NCI-H1694 treated with DMSO at 0.1 percent for 48 hours (cell line): ENCODE results near the gene RCC1.
"Not testable (repeated sequence)": the region's sequence is repeated elsewhere in the genome, so short reads cannot be mapped to it uniquely, and the experiment has no call there.

Experiments used
- DNase-seq: peaks from one replicate; lab custom pipeline; 2025; lab: John Stamatoyannopoulos, UW

Gene RCC1

DNA sequence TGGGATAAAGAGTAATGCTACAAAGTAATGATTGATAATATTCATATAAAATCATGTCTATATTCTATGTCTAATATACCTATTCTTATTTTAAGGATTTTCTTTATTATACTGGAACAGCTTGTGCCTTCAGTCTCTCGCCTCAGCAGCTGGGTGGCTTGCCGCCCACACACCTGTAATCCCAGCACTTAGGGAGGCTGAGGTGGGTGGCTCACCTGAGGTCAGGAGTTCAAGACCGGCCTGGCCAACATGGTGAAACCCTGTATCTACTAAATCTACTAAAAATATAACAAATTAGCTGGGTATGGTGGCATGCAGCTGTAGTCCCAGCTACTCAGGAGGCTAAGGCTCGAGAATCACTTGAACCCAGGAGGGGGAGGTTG lies 39.4 kb downstream of the RCC1 start:
- DNase-seq, result no peak

DNA sequence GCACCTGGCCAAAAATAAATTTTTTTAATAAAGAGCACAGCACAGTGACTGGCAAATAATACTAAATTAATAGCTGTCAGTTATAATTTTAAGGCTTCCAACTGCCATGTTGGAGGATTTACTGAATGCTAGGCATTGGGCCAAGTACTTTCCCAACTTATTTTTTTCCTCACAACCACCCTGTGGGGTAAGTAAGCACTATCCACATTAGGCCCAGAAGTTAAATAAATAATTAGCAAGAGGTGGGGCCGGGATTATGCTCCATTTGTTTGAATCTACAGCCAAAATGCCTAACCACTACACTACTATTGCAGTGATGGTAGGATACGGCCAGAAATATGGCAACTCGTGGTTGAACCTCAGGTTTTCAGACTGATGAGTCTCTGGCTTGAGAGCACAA lies 42.5 kb downstream of the RCC1 start:
- DNase-seq, result no peak

DNA sequence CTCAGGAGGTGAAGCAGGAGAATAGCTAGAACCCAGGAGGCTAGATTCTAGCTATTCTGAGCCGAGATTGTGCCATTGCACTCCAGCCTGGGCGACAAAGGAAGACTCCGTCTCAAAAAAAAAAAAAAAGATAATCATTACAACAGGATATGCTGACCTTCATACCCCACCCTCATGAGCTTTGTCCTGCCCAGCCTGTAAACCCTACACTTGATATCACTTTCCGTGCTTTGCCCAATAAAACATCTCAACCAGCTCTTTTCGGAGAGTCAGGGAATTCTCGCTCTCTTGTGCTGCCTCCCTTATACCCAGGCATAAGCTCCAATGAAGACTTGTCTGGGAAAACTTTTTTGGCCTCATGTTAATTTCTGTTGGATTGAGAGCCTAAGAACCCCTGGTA lies 45.5 kb downstream of the RCC1 start:
- DNase-seq, result no peak

DNA sequence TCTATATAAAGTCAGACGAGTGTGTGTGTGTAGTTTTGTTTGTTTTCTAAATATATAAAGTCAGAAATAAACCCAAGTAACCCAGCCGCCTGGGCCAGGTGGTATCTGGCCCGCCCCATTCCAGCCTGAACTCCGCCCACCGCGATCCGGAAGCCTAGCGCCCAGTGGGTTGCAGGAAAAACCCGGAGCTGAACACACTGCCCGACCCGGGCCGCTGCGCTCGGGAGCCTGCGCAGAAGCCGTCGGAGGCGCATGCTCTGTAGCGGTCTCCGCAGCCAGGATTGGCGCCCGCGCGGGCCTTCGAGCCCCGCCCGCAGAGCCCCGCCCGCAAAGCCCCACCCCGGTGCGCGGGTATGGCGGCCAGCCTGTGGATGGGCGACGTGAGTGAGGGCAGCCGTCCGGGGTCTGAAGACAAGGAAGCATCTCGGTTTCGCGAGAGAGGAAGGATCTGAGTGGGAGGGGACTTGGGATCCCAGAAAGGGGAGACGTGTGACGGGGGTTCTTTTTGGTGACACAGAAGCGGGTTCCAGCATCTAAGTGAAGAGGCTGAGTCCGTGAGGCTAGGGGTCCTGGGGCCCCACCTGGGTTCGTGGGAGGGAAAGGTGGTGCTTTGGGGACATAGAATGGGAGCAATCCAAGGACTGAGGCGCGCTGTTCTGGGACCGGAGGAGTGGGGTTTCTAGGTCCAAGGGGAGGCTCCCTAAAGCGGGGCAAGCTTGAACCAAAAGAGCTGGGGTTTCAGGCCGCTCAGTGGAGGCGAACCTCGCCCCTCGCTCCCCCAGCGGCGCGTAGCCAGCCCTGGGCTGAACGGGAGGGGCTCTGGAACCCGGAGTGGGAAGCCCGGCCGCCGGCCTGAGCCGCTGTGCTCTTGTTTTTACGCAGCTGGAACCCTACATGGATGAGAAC lies 47.2 kb downstream of the RCC1 start, which contains the start of gene TRNAU1AP:
Gene TRNAU1AP, plus strand, starts transcription at position 328 of the 906 bp plus-strand sequence. Its CDS starts 26 bp downstream, at position 354.
- peak; percentile 88 for DNase-seq

DNA sequence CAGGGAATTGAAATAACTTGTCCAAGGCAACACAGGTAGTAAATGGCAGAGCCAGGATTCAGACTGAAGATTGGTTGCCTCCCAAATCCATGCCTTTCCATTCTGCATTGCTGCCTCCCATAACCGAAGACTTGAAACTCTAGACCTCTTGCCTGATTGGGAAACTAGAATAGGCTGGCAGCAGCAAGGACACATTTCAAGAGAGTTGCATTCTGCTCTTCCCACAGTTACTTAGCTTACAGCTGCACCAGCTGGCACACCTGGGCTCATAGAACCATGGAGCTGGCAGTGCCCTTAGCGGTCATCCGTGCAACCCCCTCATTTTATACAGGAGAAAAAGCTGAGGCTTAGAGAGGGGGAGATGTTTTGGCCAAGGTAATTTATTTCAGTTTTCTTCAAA lies 55.0 kb downstream of the RCC1 start:
- no peak for DNase-seq

DNA sequence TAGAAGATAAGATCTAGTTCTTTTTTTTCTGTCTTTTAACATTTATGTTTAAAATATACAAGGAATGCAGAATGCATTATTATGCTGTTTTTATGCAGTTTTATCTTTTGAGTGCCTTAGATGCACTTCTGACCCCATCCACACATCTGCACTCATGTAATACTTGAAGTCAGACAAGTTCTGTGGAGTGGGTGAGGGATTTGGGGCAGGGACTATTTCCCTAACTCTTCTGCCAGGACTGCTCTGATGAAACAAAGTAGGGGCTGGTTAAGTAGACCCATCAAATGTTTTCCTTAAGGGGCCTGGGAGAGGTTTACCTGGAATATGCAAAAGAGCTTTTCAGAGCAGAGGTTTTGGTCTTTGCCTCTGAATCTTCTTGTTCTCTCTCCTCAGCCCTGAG lies 58.5 kb downstream of the RCC1 start:
- DNase-seq, result no peak

DNA sequence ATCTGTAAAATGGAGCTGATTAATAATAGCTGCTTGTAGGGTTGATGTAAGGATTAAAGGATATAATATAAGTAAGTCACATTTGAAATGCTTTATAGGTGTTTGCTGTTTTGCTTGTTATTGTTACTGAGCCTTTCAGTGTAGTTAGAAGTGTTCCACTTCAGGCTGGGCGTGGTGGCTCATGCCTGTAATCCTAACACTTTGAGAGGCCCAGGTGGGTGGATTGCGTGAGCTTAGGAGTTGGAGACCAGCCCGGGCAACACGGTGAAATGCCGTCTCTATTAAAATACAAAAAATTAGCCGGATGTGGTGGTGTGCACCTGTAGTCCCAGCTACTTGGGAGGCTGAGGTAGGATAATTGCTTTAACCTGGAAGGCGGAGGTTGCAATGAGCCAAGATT lies 59.2 kb downstream of the RCC1 start:
- no peak for DNase-seq

DNA sequence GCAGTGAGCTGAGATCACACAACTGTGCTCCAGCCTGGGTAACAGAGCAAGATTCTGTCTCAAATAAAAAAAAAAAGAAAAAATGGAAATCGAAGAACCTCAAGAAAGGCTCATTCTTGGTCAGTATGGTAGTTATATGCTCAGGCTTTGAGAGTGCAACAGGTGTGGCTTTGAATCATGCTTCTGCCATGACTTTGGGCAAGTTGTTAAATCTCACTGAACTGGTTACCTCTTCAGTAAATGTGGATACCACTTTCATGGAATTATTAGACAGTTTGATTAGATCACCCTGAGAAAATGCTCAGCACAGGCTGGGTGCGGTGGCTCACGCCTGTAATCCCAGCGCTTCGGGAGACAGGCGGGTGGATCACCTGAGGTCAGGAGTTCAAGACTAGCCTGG lies 59.9 kb downstream of the RCC1 start:
- no peak for DNase-seq

DNA sequence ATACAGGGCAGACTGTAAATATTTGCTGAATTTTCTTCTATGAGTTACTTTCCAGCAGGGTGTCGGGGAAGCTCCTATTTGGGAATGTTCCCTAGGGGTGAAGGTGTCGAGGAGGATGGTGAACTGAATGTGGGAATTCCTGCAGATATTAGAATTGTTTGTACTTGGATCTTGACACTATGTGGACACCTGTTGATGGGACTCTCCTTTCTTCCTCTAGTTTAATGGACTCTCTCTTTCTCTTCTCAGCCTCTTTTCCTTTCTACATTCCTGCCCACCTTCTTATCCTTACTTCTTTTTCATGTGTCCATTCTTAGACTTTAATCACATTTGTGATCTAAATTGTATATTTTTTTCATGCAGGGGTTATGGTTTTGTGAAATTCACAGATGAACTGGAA lies 61.1 kb downstream of the RCC1 start:
- no peak for DNase-seq

DNA sequence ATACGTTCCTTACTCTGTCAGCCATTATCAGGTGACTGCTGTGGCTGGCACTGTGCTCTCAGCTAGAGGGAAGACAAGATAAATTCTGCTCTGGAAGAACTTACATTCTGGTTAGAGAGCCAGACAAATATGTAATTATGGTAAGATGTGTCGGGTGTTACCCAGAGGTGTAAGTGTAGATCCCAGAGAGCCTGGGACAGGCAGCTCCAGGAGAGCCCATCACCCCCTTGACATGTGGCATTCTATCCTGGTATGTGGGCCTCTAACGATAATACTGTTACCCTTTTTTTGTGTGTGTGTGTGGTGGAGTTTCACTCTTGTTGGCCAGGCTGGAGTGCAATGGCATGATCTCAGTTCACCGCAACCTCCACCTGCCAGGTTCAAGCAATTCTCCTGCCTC lies 66.1 kb downstream of the RCC1 start:
- no peak for DNase-seq

DNA sequence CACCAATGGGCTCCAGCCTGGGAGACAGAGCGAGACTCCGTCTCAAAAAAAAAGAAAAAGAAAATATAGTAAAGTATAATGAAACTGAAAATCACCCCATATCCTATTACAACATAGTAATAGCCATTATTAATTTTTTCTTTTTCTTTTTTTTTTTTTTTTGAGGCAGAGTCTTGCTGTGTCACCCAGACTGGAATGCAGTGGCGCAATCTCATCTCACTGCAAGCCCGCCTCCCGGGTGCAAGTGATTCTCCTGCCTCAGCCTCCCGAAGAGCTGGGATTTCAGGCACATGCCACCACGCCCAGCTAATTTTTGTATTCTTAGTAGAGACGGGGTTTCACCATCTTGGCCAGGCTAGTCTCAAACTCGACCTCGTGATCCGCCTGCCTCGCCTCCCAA lies 67.0 kb downstream of the RCC1 start:
- not testable (repeated sequence) for DNase-seq

DNA sequence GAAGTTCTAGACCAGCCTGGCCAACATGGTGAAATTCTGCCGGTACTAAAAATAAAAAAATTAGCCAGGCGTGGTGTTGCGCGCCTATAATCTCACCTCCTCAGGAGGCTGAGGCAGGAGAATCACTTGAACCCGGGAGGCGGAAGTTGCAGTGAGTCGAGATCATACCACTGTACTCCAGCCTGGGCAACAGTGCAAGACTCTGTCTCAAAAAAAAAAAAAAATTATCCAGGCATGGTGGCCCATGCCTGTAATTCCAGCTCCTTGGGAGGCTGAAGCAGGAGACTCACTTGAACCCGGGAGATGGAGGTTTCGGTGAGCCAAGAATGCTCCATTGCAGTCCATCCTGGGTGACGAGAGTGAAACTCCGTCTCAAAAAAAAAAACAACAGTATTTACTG lies 67.7 kb downstream of the RCC1 start:
- DNase-seq, result no peak

DNA sequence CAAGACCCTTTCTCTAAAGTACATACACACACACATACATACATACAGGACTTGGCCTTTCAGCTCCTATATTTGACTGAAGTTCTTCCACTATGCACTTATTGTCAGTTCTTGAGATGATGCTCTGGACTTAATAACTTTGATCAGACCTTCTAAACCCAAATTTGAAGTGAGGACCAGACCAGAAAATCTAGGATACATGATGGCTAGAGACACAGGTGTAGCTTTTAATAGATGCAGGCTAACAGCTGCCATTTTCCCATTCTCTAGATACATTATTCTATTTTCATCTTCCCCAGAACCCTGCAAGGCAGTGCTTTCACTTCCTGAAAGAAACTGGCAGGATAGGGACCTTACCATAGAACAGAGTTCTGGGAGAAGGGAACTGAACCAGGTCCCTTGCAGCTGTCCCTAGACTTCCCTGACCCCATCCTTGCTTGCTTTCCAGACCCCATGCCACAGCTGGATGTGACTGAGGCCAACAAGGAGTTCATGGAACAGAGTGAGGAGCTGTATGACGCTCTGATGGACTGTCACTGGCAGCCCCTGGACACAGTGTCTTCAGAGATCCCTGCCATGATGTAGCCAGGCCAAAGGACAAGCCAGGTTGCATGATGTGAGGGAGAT lies 71.3 kb downstream of the RCC1 start:
- DNase-seq, result no peak

DNA sequence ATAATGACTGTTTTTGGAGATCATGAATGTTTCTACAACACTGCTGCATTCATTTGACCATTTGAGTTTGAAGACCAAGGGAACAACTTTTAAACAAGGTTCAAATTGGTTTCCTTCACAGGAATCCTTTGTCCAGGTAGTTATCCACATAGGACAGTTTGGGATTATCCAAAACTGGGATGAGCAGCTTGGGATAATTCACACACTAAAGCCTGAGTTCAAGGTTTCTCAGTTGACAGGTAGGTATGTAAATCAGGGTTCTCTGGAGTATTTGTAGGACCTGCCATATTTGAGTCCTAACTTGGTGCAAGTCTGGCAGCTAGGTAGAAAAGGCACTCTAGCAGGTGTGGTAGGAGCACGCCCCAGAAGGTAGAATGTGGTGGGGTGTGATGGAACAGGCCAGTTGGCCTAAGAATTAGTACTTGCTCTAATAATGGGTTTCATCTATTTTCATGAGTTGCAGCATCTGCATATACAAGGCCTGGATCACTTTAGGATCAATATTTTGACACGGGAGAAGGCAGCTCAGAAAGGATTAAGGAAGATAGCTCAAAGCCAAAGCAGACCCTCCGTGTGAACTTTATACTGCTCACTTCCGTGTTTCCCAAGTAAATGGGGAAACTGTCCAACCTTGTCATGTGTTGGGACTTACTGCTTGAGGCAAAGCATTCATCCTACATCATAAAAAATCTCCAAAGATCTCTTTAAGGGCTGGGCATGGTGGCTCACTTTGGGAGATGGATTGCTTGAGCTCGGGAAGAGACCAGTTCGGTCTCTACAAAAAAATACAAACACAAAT lies 72.1 kb downstream of the RCC1 start:
- no peak for DNase-seq

DNA sequence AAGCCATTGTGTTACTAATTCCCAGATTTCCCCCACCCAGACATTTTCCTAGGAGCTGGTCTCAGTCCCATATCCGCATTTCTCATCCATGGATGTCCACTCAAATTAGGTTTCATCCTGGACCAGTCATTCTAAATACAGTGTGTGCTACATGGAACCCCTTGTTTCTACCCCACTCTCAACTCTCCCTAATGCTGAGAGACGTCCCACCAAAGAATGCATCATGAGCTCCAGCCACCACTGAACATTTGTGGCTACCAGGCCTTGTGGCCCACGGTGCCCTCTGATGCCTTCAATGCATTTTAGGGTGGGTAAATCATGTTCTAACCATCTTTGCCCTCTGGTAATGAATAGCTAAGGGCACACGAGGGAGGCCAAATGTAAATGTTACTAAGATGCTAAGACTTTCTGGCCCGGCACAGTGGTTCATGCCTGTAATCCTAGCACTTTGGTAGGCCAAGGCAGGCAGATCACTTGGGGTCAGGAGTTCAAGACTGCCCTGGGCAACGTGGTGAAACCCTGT lies 72.9 kb downstream of the RCC1 start:
- DNase-seq, result no peak

DNA sequence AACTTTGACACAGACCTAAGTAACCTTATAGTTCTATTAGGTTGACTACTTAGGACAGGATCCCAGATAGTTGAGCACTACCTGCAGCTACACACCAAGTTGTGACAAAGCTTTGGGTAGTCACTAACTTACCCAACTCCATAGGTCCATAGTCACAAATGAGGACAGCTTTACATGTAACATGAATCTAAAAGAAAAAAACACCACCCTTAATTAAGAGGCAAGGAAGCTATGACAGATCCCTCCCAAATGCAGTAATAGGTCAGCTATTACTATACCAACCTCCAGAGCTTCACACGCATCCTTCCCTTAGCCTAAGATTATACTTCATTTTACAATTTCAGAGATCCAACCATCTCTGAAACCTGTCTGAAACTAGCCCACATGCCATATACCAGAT lies 73.6 kb downstream of the RCC1 start:
- no peak for DNase-seq

DNA sequence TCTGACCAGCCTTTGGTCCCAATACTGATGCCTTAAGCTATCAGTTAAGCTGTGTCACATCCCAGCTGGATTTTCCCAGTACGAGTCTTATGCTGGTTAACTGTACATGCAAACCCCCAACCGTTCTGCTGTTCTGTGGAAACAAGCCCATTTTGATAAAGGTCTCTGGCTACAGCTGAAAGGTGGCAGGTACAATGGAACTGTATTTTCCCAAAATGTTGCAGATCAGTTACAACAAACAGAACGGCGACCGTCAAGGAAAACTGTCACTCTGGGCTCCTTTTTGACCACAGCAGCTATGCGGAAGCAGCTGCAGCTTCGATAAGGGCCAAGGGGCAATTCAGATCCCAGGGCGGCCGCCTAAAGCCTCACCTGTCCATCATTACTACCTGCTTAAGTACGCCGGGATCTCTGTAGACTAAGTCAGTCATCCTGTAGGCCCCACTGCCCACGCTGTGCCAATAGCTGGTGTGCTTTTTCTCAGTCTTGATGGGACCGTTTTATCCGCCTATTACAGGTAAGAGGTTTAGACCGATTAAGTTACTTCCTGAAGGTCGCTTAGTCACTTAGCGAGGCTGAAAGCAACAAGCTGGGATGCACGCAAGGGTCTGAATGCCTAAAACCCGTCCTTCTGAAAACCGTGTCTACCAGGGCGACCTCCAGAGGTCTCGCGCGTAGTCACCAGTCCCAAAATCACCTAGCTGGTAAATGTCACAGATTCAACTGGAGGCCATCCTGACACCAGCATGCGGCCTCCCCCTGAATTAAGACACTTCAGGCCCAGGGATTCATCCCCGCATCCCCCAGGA lies 75.1 kb downstream of the RCC1 start:
- peak; percentile 49 for DNase-seq

DNA sequence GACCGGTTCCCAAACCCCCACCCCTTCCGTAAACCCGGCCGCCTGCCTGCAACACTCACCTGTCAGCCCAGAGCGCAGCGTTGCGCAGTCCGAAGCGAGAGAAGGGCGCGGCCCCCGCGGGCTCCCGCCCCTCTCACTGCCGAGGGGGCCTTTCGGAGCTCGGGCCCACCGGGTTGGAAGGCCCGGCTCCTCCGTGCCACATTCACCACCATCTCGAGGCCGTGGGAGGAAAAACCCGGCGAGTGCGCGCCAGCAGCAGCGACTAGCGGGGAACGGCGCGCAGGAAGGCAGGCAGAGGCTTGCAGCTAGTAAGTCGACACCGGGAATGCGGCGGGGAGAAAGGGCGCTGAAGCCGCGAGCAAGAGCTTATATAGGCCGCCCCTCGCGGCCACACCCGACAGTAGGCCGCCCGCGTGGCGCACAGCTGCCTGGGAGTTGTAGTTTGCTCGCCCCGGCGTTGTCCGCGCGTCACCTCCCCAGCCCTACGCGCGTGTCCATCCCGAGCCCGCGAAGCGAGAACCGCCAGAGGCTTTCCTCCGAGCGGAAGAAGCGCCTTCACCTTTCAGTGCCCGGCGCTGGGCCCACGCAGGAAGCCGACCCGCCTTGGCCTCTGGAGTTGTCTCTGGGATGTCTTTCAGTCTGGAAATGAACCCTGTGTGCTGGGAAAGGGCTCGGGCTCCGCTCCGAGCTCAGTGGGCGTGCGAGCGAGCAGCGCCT lies 75.8 kb downstream of the RCC1 start:
- peak; percentile 90 for DNase-seq

DNA sequence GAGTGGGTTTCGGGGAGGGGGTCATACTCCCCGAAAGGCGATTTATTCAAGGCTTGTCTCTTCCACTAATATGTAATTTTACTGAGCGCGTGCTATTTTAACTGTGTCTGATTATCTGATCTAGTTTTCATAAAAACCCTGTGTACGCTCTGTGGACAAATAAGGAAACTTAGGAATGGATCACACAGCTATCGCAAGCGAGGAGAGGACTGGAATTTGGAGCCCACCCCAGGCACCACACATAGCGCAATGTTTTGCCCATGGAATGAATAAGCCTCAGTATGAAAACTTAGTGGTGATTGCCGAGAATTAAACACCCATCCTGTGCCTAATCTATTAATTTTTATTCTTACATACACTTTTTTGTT lies 76.4 kb downstream of the RCC1 start:
- DNase-seq, result peak; percentile 36

DNA sequence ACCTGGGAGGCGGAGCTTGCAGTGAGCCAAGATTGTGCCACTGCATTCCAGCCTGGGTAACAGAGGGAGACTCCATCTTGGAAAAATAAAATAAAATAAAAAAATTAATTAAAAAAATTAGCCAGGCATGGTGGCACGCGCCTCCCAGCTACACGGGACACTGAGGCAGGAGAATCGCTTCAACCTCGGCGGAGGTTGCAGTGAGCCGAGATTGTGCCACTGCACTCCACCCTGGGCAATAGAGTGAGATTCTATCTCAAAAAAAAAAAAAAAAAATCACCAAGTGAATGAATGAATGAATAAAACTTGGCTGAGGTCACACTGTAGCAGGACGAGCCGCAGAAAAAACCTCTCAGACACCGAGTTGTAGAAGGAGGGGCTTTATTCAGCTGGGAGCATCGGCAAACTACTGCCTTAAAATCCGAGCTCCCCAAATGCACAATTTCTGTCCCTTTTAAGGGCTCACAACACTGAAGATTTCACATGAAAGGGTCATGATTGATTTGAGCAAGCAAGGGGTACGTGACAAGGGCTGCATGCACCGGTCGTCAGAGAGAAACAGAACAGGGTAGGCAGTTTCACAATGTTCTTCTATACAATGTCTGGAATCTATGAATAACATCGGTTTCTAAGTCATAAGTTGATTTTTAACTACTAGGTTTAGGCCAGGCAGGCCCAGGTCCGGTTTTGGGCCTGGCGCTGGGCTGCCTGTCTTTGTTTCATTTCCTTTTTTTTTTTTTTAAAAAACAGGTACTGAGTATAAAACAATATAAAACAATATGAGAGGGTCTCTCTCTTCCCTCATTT lies 80.9 kb downstream of the RCC1 start:
- not testable (repeated sequence) for DNase-seq
